ENCODE data around the gene USP34. TPM values are rescaled to one million over a fixed set of nuclear protein-coding genes. Genes with fewer than 3 reads are reported as not detected.
A peak's percentile ranks its signal among the peaks of the same experiment; 100 is the strongest.

USP34 gene
- total and polyA plus RNA-seq, 2 of the 8 experiments (the other 6 are each of a cell fraction or from before 2014, with no cell fraction given): 56.7 to 91.7 TPM

GRCh38 chr2:61145990-61146389, 324.9 kb downstream of the USP34 start:
- Histone ChIP-seq H3K23ac (ENCODE audit: insufficient read length) (no peak overlapping the region), H3K36me3 (ENCODE audit: control insufficient read depth in 2 of 4, insufficient read depth in 4 of 4, low read length in 3 of 4) (peaks cover 0 to 10% (median 0%) of the 10 kb centered on the region in 4 experiments; a peak in 1 of 8 replicates), H4K8ac (ENCODE audit: extremely low read depth, insufficient read depth, low read length) (no peak overlapping the region), H2AK5ac (ENCODE audit: low read depth, low read length) (no peak overlapping the region), H3K27ac (ENCODE audit: low read depth, low read length) (no peak overlapping the region), H3K18ac (ENCODE audit: extremely low read depth, low read length) (no peak overlapping the region), H3K4me3 (ENCODE audit: extremely low read depth in 1 of 4, insufficient read depth in 2 of 4, low read depth in 3 of 4, low read length in 4 of 4) (peak overlapping the region in 1 of 4 experiments; percentile 51; a peak in 1 of 8 replicates), H4K5ac (ENCODE audit: insufficient read length, low read depth, low read length) (no peak overlapping the region), H4K20me1 (replicated peaks in 1 of 2; ENCODE audit: control insufficient read depth in 1 of 2, insufficient read depth in 2 of 2, low read length in 2 of 2) (no peaks in the 10 kb centered on the region), H3K4ac (replicated peaks; ENCODE audit: insufficient read length, low read depth, low read length) (no peak overlapping the region), H2BK20ac (ENCODE audit: low read length) (no peak overlapping the region), H4K91ac (replicated peaks; ENCODE audit: insufficient read length, low read length) (no peak overlapping the region), H2BK12ac (ENCODE audit: low read depth, low read length) (no peak overlapping the region; the same call in 1 of the 2 replicates), H3K4me1 (replicated peaks in 1 of 4; ENCODE audit: control insufficient read depth in 3 of 4, insufficient read depth in 4 of 4, low read length in 3 of 4) (no peaks in the 10 kb centered on the region), H3K23me2 (ENCODE audit: low read depth, low read length) (no peaks in the 10 kb centered on the region), H3K14ac (ENCODE audit: insufficient read length) (no peak overlapping the region), H2BK120ac (replicated peaks; ENCODE audit: low read depth, low read length) (no peak overlapping the region), H3K79me1 (ENCODE audit: low read depth, low read length) (no peaks in the 10 kb centered on the region), H3K79me2 (ENCODE audit: control insufficient read depth in 1 of 2, insufficient read depth in 2 of 2, low read length in 2 of 2) (no peaks in the 10 kb centered on the region), H3K27me3 (replicated peaks in 1 of 4; ENCODE audit: control insufficient read depth in 3 of 4, extremely low read depth in 1 of 4, insufficient read depth in 3 of 4, low read length in 3 of 4) (no peaks in the 10 kb centered on the region), H3K4me2 (ENCODE audit: insufficient read depth in 1 of 2, low read depth in 2 of 2, low read length in 2 of 2) (no peak overlapping the region; a peak in 1 of 4 replicates), H3K9me3 (ENCODE audit: insufficient read depth in 2 of 2, low read depth in 1 of 2, low read length in 1 of 2) (no peaks in the 10 kb centered on the region; a peak in 1 of 4 replicates), H2AFZ (ENCODE audit: low read length) (no peak overlapping the region), H3K9ac (replicated peaks in 1 of 4; ENCODE audit: extremely low read depth in 1 of 4, low read depth in 3 of 4, low read length in 3 of 4) (no peak overlapping the region), H3K56ac (replicated peaks; ENCODE audit: insufficient read length, low read depth, low read length) (no peak overlapping the region), H2BK5ac (ENCODE audit: low read depth, low read length) (no peak overlapping the region), H2BK15ac (ENCODE audit: low read length) (no peak overlapping the region)
- ChIA-PET CTCF (ENCODE audit: partially characterized antibody) (no interaction called here), POLR2A (ENCODE audit: partially characterized antibody) (interaction anchor here (1.1 to 2.4 kb wide), 2 partner anchors 19 to 31 kb away, joined by 4 to 13 read pairs; no protein-coding TSS in a partner anchor)
- no peak for DNase-seq (ENCODE audit: low read depth in 1 of 2, low spot score in 2 of 2)
- 82% methylated on average over 2 of the region's 2 CpGs; no CpG with 5 or more reads in 1 of the 2 experiments for WGBS, 2 experiments (ENCODE audit: extremely low coverage in 1 of 2, insufficient coverage in 1 of 2, insufficient read length in 1 of 2, insufficient replicate concordance in 2 of 2, low coverage in 1 of 2, low lambda C conversion rate in 2 of 2, missing lambda C conversion rate in 1 of 2)
- no peak for FAIRE-seq
- no peak for TF ChIP-seq CHD2 (IDR thresholded peaks at IDR 0.05; ENCODE audit: low read length)
- TF ChIP-seq RFX5 (IDR thresholded peaks at IDR 0.05; ENCODE audit: borderline replicate concordance, low read depth, low read length): no peak
- TF ChIP-seq ZNF274 (IDR thresholded peaks at IDR 0.05; ENCODE audit: borderline replicate concordance, extremely low read depth, low read length): no peak
- no peak for TF ChIP-seq BCL11A (IDR thresholded peaks at IDR 0.05; ENCODE audit: low read depth in 2 of 2, low read length in 2 of 2)
- no peak for TF ChIP-seq HDAC2 (IDR thresholded peaks at IDR 0.05; ENCODE audit: borderline replicate concordance in 1 of 2, low read depth in 2 of 2, low read length in 2 of 2)
- TF ChIP-seq NANOG (IDR thresholded peaks at IDR 0.05; ENCODE audit: insufficient read depth, low read depth, low read length, poor library complexity, severe bottlenecking): no peak
- no peak for TF ChIP-seq CBX5 (IDR thresholded peaks at IDR 0.05; ENCODE audit: low read depth, low read length)
- no peak for TF ChIP-seq GABPA (IDR thresholded peaks at IDR 0.05; ENCODE audit: borderline replicate concordance, insufficient read depth, low read length)
- no peak for TF ChIP-seq SIN3A (conservative IDR thresholded peaks at IDR 0.05 in 1 of 2, IDR thresholded peaks at IDR 0.05 in 1 of 2; ENCODE audit: low read depth in 1 of 2, low read length in 2 of 2)
- no peak for TF ChIP-seq POLR2AphosphoS5 (IDR thresholded peaks at IDR 0.05; ENCODE audit: low read depth, low read length)
- no peak for TF ChIP-seq HDAC6 (IDR thresholded peaks at IDR 0.05; ENCODE audit: low read depth, low read length)
- no peak for TF ChIP-seq TAF1 (IDR thresholded peaks at IDR 0.05; ENCODE audit: low read depth, low read length)
- TF ChIP-seq POLR2A (IDR thresholded peaks at IDR 0.05; ENCODE audit: control extremely low read depth in 1 of 2, low read depth in 2 of 2, low read length in 2 of 2): no peak
- TF ChIP-seq CREB1 (IDR thresholded peaks at IDR 0.05): no peak
- no peak for TF ChIP-seq SAP30 (IDR thresholded peaks at IDR 0.05; ENCODE audit: insufficient read depth, insufficient replicate concordance, low read length)

All from H1 (cell line).